SK-N-MC (cell line): Measurements from ENCODE around the gene PALM2AKAP2.

Experiments used
- DNase-seq: peaks from one replicate; pipeline ENCODE4 v3.0.0-alpha.2; 2011; ENCODE audit warnings: low read depth, low spot score
- H3K27ac ChIP-seq: fragments of 200-600 bp; sonication (generic); 2 replicates; pipeline ENCODE4 v1.5.1; 2016; ENCODE audit warnings: mixed run types
- H3K36me3 ChIP-seq: fragments of 200-600 bp; sonication (generic); 2 replicates; pipeline ENCODE4 v1.6.1; 2017; ENCODE audit warnings: antibody characterized with exemption, low read length, mixed read lengths; ENCODE audit not compliant: insufficient read depth
- H3K4me3 ChIP-seq: fragments of 200-600 bp; sonication (generic); 2 replicates; pipeline ENCODE4 v1.5.1; 2016
- H3K9ac ChIP-seq: fragments of 200-600 bp; sonication (generic); 2 replicates; pipeline ENCODE4 v1.8.0; 2017; ENCODE audit warnings: mixed run types, mixed read lengths; ENCODE audit not compliant: insufficient read length
- H3K9me3 ChIP-seq: fragments of 200-600 bp; sonication (generic); 2 replicates; pipeline ENCODE4 v1.6.1; 2017; ENCODE audit warnings: low read depth, mild to moderate bottlenecking, antibody characterized with exemption, low read length, moderate library complexity, mixed read lengths
- EZH2 ChIP-seq: fragments of 200-600 bp; sonication (generic); IDR thresholded peaks from one replicate; pipeline ENCODE4 v1.6.1; 2017; ENCODE audit warnings: antibody characterized with exemption
- FOXP2 ChIP-seq: optimal IDR thresholded peaks from 2 replicates; pipeline ENCODE3; 2011; ENCODE audit warnings: mild to moderate bottlenecking, moderate library complexity; ENCODE audit not compliant: insufficient read depth; ENCODE audit errors: extremely low read length, control extremely low read depth
- POLR2AphosphoS5 ChIP-seq: IDR thresholded peaks from 2 replicates; pipeline ENCODE4 v1.6.1; 2012; ENCODE audit warnings: mild to moderate bottlenecking, low read depth, low read length, borderline replicate concordance

The PALM2AKAP2 gene

GRCh38 chr9:109793921-109794320, 13.9 kb downstream of the PALM2AKAP2 start:
- Histone ChIP-seq H3K36me3 (no peaks in the 10 kb centered on the region), H3K27ac (no peak overlapping the region), H3K9me3 (no peaks in the 10 kb centered on the region), H3K9ac (no peak overlapping the region), H3K4me3 (no peak overlapping the region)
- TF ChIP-seq POLR2AphosphoS5 (no peak), FOXP2 (no peak), EZH2 (no peak)
- no peak for DNase-seq

GRCh38 chr9:109794361-109795012, 14.5 kb downstream of the PALM2AKAP2 start:
- Histone ChIP-seq H3K36me3 (no peaks in the 10 kb centered on the region), H3K9me3 (no peaks in the 10 kb centered on the region), H3K9ac (no peak overlapping the region), H3K4me3 (no peak overlapping the region), H3K27ac (no peak overlapping the region)
- TF ChIP-seq POLR2AphosphoS5 (no peak), EZH2 (no peak), FOXP2 (no peak)
- no peak for DNase-seq

GRCh38 chr9:109795613-109796012, 15.6 kb downstream of the PALM2AKAP2 start:
- TF ChIP-seq EZH2 (no peak), POLR2AphosphoS5 (no peak)
- no peaks in the 10 kb centered on the region for H3K9me3 ChIP-seq
- no peak overlapping the region for H3K4me3 ChIP-seq
- H3K36me3 ChIP-seq: no peaks in the 10 kb centered on the region
- no peak overlapping the region for H3K9ac ChIP-seq
- no peak overlapping the region for H3K27ac ChIP-seq
- DNase-seq: no peak

- no peak for DNase-seq
- H3K9me3 ChIP-seq: no peaks in the 10 kb centered on the region
- no peak overlapping the region for H3K9ac ChIP-seq
- H3K4me3 ChIP-seq: no peak overlapping the region
- TF ChIP-seq POLR2AphosphoS5: no peak
- no peak for TF ChIP-seq FOXP2
- TF ChIP-seq EZH2: no peak
- no peaks in the 10 kb centered on the region for H3K36me3 ChIP-seq
- H3K27ac ChIP-seq: no peak overlapping the region
These were observed 16.1 kb downstream of the PALM2AKAP2 start for GRCh38 chr9:109796078-109796477.

GRCh38 chr9:109797006-109797405, 17.0 kb downstream of the PALM2AKAP2 start:
- Histone ChIP-seq H3K9me3 (no peaks in the 10 kb centered on the region), H3K9ac (no peak overlapping the region), H3K4me3 (no peak overlapping the region), H3K27ac (no peak overlapping the region), H3K36me3 (no peaks in the 10 kb centered on the region)
- DNase-seq: no peak
- TF ChIP-seq POLR2AphosphoS5: no peak
- TF ChIP-seq EZH2: no peak
- no peak for TF ChIP-seq FOXP2

- no peaks in the 10 kb centered on the region for H3K9me3 ChIP-seq
- no peak overlapping the region for H3K9ac ChIP-seq
- TF ChIP-seq POLR2AphosphoS5: no peak
- no peak for TF ChIP-seq FOXP2
- TF ChIP-seq EZH2: no peak
- no peak for DNase-seq
- no peaks in the 10 kb centered on the region for H3K36me3 ChIP-seq
- no peak overlapping the region for H3K4me3 ChIP-seq
- no peak overlapping the region for H3K27ac ChIP-seq
These were observed 17.5 kb downstream of the PALM2AKAP2 start for GRCh38 chr9:109797509-109797908.

- no peak overlapping the region for H3K9ac ChIP-seq
- no peak overlapping the region for H3K4me3 ChIP-seq
- no peaks in the 10 kb centered on the region for H3K9me3 ChIP-seq
- no peak overlapping the region for H3K27ac ChIP-seq
- no peaks in the 10 kb centered on the region for H3K36me3 ChIP-seq
- TF ChIP-seq POLR2AphosphoS5: no peak
- TF ChIP-seq FOXP2: no peak
- TF ChIP-seq EZH2: no peak
- no peak for DNase-seq
These were observed 19.1 kb downstream of the PALM2AKAP2 start for GRCh38 chr9:109799141-109799540.

GRCh38 chr9:109799792-109800191, 19.8 kb downstream of the PALM2AKAP2 start:
- no peak overlapping the region for H3K27ac ChIP-seq
- H3K4me3 ChIP-seq: no peak overlapping the region
- H3K9ac ChIP-seq: no peak overlapping the region
- H3K36me3 ChIP-seq: no peaks in the 10 kb centered on the region
- TF ChIP-seq POLR2AphosphoS5 (no peak), EZH2 (no peak), FOXP2 (no peak)
- no peak for DNase-seq
- no peaks in the 10 kb centered on the region for H3K9me3 ChIP-seq

- Histone ChIP-seq H3K9me3 (no peaks in the 10 kb centered on the region), H3K4me3 (no peak overlapping the region), H3K9ac (no peak overlapping the region), H3K36me3 (no peaks in the 10 kb centered on the region), H3K27ac (no peak overlapping the region)
- no peak for DNase-seq
- no peak for TF ChIP-seq EZH2
- no peak for TF ChIP-seq POLR2AphosphoS5
- TF ChIP-seq FOXP2: no peak
These were observed 21.5 kb downstream of the PALM2AKAP2 start for GRCh38 chr9:109801484-109801883.
